Suppressor macrophage (primary cell): ENCODE data around the gene FOXN4.

Experiments
- DNase-seq, 4 experiments: peaks; one replicate each; pipeline ENCODE4 v3.0.0-alpha.2; 2020 to 2022

The FOXN4 gene

DNA sequence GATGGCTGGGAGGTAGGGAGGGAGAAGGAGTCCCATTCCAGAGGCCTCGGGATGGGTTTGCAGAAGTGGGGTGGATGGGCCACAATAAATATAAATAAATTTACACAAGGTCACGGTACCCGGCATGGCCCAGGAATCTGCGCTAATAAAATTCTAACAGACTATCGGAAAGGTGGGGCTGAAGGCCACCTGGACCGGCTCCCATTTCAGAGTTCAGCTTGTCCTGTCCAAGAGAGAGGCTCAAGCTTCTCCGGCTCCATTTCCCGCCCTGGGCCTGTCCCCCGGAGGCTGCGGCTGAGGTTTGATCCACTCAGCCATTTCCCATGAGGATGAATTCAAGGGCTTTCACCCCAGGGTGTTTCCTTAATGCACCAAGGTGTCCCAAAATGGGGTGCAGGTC lies 30.2 kb downstream of the FOXN4 start:
- DNase-seq = no peak

DNA sequence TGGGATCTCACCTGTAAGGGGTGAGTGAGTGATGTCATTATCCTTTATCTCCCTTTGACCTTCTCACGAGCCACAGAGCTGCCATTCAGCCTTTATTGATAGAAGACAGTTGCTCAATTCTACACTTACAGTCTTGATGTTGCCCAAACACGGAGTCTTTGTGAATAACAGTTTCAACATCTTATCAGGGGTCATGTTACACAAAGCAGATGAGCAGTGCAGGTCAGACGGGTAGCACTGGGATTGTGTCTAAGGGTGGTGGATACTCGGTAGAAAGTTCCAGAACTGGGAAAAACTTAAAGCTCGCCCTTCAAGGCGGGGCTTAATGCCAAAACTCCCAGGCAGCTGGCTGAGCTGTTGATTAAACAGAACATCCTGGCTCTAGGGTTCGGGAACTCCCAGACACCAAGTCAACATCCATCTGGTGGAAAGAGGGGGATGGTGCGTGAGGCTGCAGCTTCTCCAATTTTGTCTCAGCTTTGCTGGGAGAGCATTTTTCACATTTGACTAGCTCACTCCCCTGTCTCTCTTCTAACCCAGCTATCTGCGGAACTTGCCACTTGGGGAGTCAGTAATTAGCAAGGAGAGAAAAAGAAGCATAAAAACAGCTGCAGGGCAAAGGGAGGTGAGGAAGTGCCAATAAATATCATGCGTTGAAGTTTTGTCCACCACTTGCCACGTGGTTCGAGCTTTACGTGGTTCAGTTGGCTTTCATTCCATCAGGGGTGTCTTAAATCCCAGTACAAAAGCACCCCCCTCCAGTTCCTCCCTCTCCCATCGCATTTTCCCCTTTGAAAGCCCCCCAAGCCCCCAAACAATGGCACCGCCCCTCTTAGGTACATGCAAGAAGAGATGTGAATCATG lies 31.0 kb downstream of the FOXN4 start:
- DNase-seq = peak in 2 of 4 experiments; percentile 5 to 15

DNA sequence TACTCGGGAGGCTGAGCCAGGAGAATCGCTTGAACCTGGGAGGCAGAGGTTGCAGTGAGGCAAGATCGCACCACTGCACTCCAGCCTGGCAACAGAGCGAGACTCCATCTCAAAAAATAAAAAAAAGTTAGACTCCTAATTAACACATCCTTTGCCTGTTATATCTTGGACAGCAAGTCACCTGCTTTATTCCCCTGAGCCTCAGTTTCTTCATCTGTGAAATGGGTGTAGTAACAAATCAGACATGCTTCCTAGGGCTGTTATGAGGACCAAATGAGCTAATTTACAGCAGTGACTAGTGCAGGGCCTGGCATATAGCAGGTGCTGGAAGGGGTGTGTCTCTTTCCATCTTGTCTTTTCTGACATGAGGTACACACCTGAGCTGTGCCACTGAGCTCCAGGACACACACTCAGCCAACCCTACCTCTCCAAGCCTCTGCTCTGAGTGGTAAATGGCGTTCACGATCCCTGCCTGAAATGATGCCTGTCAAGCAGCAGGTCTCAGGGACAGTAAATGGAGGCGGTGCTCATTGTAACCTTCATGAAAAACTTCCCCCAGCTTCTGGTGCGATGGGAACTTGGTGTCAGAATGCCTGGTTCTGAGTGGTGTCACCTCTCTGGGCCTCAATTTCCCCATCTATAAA lies 31.7 kb downstream of the FOXN4 start:
- no peak for DNase-seq

DNA sequence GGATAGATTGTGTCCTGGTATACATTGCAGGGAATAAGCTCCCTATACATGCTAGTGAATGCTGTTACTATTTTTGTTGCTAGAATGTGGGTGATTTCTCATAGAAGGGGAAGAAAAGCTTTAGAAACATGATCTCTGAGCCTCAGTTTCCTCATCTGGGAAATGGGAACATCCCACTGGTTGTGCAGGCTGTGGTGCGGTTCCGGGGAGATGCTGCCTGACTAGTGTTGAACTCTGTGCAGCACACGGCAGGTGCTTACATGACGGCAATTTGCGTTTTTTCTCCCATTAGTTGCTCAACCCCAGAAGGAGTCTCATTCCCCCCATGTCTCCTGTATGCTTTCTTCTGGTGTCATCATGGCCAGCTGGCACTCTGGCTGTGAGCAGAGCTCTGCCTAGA lies 32.9 kb downstream of the FOXN4 start:
- no peak for DNase-seq

DNA sequence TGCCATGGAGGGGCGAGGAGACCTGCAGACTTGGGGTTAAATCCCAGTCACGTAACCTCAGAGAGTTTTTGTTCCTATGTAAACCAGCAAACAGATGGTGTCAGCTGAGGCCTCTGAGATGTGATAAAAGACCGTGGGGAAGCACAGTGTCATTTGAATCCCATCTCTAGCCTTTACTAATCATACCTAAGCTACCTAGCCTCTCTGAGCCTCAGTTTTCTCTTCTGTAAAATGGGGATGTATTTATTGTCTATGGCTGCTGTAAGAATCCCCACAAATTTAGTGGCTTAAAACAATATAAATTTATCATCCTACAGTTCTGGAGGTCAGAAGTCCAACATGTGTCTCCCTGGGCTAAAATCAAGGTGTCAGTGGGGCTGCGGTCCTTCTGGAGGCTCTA lies 33.9 kb downstream of the FOXN4 start:
- DNase-seq = no peak

DNA sequence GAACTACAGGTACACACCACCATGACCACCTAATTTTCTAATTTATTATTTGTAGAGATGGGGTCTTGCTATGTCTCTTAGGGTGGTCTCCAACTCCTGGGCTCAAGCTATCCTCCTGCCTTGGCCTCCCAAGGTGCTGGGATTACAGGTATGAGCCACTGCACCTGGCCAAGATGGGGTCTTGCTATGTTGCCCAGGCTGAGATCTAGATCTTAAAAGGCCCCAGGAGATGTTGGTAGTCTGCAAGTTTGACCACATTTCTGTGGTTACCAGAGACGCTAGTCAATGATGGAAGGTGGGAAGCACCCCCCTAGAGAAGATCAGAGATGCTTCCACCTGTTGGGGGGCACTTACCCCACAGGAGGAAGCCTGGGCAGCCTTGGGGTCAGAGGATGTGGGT lies 34.7 kb downstream of the FOXN4 start:
- DNase-seq = no peak

DNA sequence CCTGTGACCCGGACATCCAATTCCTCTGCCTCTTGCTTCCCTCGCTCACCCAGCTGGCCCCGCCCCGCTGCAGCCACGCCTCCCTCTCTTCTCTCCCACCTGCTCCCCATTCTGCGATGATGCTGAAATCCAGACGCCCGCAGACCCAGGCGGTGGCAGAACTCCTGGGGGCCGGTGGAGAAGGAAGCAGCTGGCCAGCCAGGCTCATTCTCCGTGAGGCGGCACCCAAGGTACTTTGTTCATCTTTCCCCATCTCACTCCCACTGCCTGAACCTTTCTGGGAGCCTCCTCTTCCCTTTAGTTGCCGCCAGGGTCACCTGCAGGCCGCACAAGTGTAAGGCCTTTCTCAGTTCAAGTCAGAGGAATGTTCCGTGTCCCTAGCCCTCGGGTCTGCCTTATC lies 35.7 kb downstream of the FOXN4 start:
- no peak for DNase-seq

DNA sequence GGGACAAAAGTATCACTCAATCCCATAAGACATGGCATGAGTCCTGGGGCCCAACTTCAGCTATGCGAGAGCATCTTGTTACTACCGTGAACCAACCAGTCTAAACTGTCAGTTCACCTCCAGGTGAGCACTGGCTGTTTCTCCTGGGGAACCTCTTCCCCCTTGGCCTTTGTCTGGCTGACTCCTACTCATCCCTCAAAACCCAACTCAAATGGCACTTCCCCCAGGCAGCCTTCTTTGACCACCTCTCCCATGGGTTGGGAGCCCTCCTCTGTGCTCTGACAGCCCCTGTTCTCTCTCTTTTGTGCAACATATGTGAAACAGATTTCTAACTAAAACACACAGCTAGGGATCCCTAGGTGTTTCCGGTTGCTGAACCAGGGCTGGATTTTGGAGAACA lies 37.7 kb downstream of the FOXN4 start:
- DNase-seq = no peak

DNA sequence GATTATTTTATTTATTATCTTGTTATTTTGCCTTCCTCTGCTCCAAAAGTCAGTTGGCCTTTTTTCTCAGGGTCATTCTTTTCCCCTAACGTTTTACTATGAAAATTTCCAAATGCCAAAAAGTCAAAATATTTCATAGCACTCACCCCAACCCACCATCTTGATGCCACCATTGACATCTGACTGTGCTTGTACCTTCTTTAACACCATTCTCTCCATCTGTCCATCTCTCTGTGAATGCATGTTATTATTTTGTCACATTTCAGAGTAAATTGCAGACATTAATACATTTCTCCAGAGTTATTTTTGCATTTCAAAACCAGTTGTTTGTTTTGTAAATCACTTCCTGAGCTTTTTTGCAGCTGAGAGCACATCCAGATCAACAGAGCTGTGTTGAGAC lies 38.6 kb downstream of the FOXN4 start:
- no peak for DNase-seq

DNA sequence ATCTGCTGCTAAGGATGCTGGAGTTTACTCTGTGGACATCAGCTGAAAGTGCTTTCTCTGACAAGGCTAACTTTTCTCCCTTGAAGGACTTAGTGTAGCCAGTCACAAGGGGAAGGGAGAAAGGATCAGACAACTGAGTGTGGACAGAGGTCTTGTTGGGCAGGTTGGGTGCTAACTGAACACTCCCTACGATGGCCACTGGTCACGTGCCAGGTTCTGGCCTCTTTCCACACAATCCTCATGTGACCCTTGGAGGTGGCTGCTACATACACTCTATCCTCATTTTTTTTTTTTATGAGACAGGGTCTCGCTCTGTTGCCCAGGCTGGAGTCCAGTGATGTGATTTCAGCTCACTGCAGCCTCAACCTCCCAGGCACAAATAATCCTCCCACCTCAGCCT lies 39.7 kb downstream of the FOXN4 start:
- no peak for DNase-seq

DNA sequence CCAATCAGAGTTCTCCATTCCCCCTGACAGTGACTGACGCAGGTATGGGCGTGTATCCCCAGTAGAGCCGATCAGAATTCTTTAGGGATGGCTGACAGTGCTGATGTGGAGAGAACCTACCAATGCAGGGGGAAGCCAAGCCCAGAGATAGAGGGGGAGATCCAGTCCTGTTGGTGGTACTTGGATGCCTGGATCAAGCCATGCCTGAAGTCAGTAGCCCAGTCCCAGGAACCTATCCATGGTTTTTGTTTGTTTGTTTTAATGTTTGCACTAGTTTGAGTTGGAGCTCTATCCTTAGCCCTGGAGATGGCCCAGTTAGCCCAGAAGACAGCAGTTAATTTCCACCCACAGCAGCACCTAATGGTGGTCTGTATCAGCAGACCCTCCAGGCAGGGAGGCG lies 40.2 kb downstream of the FOXN4 start:
- DNase-seq = no peak

DNA sequence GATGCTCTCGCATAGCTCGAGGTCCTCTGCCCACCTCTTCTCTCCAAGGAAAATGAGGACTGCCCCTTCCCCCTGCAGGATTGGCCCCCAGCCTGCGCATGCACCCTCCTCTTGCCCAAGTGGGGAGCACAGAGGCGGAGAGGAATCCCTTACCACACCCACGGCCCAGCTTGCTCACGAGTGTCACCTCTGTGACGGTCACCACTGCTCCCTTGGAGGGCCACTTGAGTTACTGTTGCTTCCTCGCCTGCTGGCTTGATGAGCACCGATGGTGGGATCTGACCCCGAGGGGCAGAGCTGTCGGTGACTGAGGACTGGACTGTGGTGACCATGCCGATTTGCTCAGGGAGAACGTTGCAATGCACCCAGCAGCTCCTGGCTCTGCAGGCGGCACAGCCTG lies 41.7 kb downstream of the FOXN4 start:
- no peak for DNase-seq

DNA sequence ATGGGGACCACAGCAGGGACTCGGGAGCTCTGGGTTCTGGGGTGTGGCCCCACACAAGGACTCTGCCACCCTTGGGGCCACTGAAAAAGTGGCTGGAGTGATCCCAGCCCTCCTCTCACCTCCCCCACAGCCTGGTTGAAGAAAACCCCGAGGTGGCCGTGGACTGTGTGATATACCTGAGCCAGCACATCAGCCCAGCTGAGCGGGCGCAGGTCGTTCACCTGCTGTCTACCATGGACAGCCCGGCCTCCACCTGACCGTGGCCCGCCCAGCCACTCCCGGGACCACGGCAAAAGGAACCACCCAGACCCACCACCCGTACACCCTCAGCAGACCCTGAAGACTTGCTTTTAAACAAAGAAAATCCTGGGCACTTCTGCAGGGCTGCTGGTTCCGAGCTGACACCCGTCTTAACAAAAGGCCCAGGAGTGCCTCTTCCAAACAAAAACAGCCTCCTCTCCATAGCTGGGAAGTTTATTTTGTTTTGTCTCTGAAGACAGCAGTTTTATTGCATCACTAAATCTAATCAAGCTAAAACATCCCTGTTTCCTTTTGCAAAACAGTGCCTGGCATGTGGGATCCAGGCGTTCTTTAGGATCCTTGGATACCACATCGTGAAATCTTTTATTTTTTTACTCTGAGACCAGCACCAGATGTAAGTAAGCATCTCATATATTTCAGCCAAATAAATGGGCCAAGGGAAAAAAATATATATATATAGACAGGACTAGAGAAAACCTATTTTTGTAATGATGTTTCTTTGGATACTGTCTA lies 42.8 kb downstream of the FOXN4 start:
- DNase-seq = no peak

DNA sequence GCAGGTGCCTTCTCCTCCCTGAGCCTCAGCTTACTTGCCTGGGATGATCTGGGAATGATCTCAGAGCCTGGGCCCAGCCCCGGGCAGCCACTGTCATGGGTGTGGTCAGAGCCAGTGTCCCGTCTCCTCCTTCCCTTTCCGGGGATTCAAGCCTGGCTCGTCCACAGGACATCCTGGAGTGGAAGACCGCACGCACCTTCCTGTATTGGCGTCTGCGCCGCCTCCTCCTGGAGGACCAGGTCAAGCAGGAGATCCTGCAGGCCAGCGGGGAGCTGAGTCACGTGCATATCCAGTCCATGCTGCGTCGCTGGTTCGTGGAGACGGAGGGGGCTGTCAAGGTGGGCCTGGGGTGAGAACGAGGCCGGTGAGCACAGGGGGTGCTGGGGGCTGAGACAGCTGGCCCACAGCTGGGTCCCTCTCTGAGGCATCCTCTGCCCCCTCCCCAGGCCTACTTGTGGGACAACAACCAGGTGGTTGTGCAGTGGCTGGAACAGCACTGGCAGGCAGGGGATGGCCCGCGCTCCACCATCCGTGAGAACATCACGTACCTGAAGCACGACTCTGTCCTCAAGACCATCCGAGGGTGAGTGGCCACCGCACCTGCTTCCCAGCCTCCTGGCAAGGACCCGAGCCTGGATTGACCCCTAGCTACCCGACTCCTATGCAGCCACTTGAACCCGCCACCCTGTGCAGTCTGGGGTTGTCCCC lies 44.0 kb downstream of the FOXN4 start:
- DNase-seq = no peak

DNA sequence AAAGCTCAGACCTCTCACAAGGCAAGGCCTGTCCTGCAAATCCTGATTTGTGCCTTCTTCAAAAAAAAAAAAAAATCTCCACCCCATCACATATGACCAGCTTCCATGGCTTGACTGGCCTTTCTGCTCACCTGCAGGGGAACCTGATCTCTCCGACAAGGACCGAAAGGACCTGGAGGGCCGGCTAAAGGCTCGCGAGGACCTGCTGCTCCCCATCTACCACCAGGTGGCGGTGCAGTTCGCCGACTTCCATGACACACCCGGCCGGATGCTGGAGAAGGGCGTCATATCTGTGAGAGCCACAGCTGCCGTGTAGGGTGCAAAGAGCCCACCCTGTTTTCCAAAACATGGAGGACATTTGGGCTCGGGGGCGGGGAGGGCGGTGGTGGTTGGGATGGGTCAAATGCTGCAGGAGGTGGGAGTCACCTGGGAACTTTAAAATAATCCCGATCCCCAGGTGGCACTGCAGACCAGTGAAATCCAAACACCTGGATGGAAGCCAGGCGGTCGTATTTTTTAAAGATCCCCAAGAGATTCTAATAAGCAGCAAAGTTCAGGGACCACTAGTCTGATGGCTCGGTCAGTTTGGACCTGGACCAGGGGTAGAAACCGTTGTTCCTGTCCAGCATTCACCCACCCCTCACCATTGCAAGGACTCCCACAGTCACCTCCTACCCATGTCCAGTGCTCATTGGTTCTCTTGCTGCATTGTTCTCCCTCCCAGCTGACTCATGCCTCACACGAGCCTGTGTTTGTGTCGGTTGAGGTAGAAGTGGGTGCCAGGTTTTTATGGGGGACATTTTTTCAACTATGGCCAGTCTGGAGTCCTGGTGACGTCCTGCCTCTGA lies 44.8 kb downstream of the FOXN4 start:
- DNase-seq = peak; percentile 42 to 74 (median 57)

DNA sequence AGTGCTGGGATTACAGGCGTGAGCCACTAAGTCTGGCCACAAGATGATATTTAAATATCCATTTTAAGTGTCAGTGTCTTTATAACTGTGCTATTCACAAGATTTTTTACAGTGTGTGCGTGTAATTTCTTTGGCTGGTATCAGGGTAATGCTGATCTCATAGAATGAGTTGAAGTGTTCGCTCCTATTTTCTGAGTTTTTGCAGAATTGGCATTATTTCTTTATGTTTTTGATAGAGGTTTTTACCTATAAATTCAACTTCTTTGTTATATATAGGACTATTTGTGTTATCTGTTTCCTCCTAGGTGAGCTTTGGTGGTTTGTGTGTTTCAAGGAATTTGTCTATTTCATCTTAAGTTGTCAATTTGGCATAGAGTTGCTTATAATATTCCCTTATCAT lies 45.6 kb downstream of the FOXN4 start:
- DNase-seq = no peak

DNA sequence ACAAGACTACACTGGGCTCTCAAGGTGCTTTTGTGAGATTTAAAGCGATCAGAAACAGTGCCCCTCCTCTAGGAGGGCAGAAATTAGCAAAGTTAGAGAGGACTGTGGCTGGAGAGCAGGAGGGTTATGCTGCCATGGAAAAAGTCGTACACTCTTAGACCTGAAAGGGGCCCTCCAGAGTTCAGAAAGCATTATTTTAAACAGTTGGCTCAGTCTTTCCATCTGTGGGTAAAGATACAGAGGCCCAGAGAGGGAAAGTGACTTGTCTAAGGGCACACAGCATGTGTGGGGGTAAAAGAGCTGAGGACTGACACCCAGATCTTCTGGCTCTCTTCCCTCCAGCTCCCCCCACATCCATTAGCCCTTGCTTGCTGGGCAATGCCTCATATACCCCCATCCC lies 47.1 kb downstream of the FOXN4 start:
- DNase-seq = no peak

DNA sequence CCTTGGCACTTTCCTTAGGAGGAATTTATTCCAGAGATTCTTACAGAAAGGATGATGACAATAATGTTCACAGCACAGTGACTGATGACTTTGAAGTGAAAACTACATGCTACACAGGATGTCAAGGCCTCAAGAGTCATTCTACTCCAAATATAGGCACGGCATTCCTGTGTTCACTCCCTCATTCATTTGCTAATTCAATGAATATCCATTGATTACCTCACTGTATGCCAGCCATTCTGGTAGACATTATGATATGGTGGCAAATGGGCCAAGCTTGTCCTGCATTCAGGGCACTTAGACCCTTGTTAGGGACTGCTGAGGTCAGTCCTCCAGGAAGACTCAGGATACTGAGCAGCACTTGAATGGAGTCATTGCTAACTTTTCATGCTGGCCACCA lies 48.0 kb downstream of the FOXN4 start:
- no peak for DNase-seq

DNA sequence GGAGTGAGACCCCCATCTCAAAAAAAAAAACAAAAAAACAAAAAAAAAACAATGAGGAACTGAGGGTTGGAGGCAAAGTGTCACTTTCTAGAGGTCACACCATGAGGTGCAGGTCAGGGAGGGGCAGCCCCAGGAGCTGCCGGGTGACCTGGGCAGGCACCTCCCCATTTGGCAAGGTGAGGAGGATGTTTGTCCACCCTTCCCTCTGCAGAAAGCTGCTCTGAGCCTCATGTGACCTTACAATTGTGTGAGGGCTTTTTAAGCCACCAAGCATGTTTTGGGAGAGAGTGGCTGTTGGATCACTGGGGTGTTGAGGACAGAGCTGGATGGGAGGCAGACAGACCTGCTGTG lies 49.6 kb downstream of the FOXN4 start:
- no peak for DNase-seq

DNA sequence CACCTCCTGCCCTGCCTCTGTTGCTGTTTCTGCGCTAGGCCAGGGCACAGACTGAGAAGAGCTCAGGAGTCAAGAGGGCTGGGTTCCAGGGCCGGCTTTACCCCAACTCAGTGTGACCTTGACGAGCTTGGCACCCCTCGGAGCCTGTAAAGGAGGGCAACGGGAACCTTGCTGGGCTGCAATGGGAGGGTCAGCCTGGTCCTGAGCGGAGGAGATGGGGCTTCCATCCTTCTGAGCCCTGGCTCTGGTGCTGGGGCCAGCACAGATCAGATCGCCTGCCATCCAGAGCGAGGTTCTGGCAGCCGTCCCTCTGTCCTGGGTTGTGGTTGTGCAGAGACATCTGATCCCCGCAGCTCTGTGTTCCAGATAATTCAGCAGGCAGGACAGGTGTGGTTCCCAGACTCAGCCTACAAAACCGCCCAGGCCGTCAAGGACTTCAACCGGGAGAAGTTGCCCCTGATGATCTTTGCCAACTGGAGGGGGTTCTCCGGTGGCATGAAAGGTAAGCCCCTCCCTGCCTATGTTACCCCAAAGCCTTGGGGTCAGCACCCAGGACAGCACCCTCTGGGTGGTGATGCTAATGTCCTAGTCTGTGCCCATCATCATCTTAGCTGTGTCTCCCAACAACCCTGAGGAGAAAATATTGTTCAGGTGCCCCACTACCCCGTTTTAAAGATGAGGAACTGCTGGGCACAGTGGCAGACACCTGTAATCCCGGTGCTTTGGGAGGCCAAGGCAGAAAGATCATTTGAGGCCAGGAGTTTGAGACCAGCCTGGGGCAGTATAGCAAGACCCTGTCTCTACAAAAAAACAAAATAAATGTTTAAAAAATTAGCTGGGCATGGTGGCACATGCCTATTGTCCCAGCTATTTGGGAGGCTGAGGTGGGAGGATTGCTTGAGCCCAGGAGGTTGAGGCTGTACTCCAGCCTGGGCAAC lies 50.2 kb downstream of the FOXN4 start:
- no peak for DNase-seq

DNA sequence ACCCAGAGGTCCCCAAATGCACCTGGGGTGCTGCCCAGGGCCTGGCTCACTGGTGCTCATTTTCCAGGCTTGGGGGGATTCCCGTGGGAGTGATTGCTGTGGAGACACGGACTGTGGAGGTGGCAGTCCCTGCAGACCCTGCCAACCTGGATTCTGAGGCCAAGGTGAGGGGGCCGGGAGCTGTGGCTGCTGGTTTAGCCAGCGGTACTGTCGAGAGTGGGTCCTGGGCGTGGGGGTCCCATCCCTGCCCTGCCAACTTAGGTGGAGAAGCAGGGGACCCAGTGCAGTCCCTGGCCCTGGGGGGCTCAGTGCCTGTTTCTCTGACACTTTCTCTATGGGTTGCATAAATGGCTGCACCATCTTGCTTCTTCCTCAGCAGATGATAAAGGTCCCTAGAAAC lies 50.9 kb downstream of the FOXN4 start:
- DNase-seq = no peak
